ENCODE measurements around the gene TRAF3IP1. TPM values are rescaled to one million over a fixed set of nuclear protein-coding genes. Genes with fewer than 3 reads are reported as not detected.
A peak's percentile ranks its signal among the peaks of the same experiment; 100 is the strongest.

TRAF3IP1 gene
- polyA plus RNA-seq, 3 donors = 1.2 to 1.5 (median 1.5) TPM

- Histone ChIP-seq H3K27ac (ENCODE audit: low read depth in 1 of 2, low read length in 2 of 2) (no peak overlapping the region), H3K79me2 (ENCODE audit: insufficient read depth, low read length) (peaks cover 85% of the 10 kb centered on the region), H3K4me3 (replicated peaks in 1 of 3; ENCODE audit: low read depth in 2 of 3, low read length in 3 of 3) (no peak overlapping the region), H2AFZ (ENCODE audit: insufficient read depth, low read depth, low read length, poor library complexity, severe bottlenecking) (no peak overlapping the region), H3K36me3 (replicated peaks in 1 of 2; ENCODE audit: control insufficient read depth in 1 of 2, insufficient read depth in 2 of 2, low read length in 2 of 2) (no peaks in the 10 kb centered on the region), H3K4me2 (replicated peaks; ENCODE audit: extremely low read depth, low read length, poor library complexity, severe bottlenecking) (no peak overlapping the region), H4K20me1 (ENCODE audit: insufficient read depth, low read length) (peaks cover 81% of the 10 kb centered on the region), H3K4me1 (ENCODE audit: control insufficient read depth in 1 of 2, insufficient read depth in 2 of 2, low read length in 2 of 2) (peaks cover 13 to 14% of the 10 kb centered on the region in 2 donors), H3K27me3 (ENCODE audit: control insufficient read depth in 2 of 2, insufficient read depth in 2 of 2, low read length in 2 of 2) (no peaks in the 10 kb centered on the region), H3K9me3 (replicated peaks in 1 of 2; ENCODE audit: control insufficient read depth in 1 of 2, insufficient read depth in 1 of 2, low read length in 2 of 2) (no peaks in the 10 kb centered on the region), H3K9ac (ENCODE audit: insufficient read depth, low read length, poor library complexity, severe bottlenecking) (no peak overlapping the region)
- Mint-ChIP-seq H3K4me3 (no peak overlapping the region), H3K9me3 (peaks cover 0 to 3% (median 0%) of the 10 kb centered on the region in 7 donors), H3K27me3 (ENCODE audit: low read depth in 3 of 3) (peaks cover 0 to 1% (median 0%) of the 10 kb centered on the region in 3 donors), H3K36me3 (peaks cover 12 to 38% of the 10 kb centered on the region in 2 donors), H3K27ac (peak overlapping the region in 4 of 7 donors; percentile 1 to 74 (median 30)), H3K4me1 (peaks cover 35% of the 10 kb centered on the region)
- 99% methylated on average over 12 of the region's 17 CpGs for WGBS (ENCODE audit: insufficient coverage)
- DNase-seq = no peak
- no peak for TF ChIP-seq CTCF (IDR thresholded peaks at IDR 0.05)
- intact Hi-C loops (cut with micrococcal nuclease) = no loop called here
Observed at GRCh38 chr2:238282861-238283738, 37.2 kb upstream of the TRAF3IP1 start.

- H3K36me3 Mint-ChIP-seq = peaks cover 5 to 31% of the 10 kb centered on the region in 2 donors
- Histone ChIP-seq H3K4me2 (replicated peaks; ENCODE audit: extremely low read depth, low read length, poor library complexity, severe bottlenecking) (no peak overlapping the region), H3K4me1 (ENCODE audit: control insufficient read depth in 1 of 2, insufficient read depth in 2 of 2, low read length in 2 of 2) (peaks cover 21 to 24% of the 10 kb centered on the region in 2 donors), H3K4me3 (replicated peaks in 1 of 3; ENCODE audit: low read depth in 2 of 3, low read length in 3 of 3) (no peak overlapping the region), H3K79me2 (ENCODE audit: insufficient read depth, low read length) (peaks cover 74% of the 10 kb centered on the region), H3K27me3 (ENCODE audit: control insufficient read depth in 2 of 2, insufficient read depth in 2 of 2, low read length in 2 of 2) (no peaks in the 10 kb centered on the region), H3K9ac (ENCODE audit: insufficient read depth, low read length, poor library complexity, severe bottlenecking) (no peak overlapping the region), H3K9me3 (replicated peaks in 1 of 2; ENCODE audit: control insufficient read depth in 1 of 2, insufficient read depth in 1 of 2, low read length in 2 of 2) (no peaks in the 10 kb centered on the region), H3K36me3 (replicated peaks in 1 of 2; ENCODE audit: control insufficient read depth in 1 of 2, insufficient read depth in 2 of 2, low read length in 2 of 2) (no peaks in the 10 kb centered on the region), H3K27ac (ENCODE audit: low read depth in 1 of 2, low read length in 2 of 2) (no peak overlapping the region), H4K20me1 (ENCODE audit: insufficient read depth, low read length) (peaks cover 62% of the 10 kb centered on the region), H2AFZ (ENCODE audit: insufficient read depth, low read depth, low read length, poor library complexity, severe bottlenecking) (no peak overlapping the region)
- TF ChIP-seq CTCF (IDR thresholded peaks at IDR 0.05) = no peak
- no peak for DNase-seq
- intact Hi-C loops (cut with micrococcal nuclease) = no loop called here
- H3K9me3 Mint-ChIP-seq = peaks cover 0 to 3% (median 0%) of the 10 kb centered on the region in 7 donors
- WGBS (ENCODE audit: insufficient coverage) = 97% methylated on average over 8 of the region's 11 CpGs
- peaks cover 44% of the 10 kb centered on the region for H3K4me1 Mint-ChIP-seq
- H3K4me3 Mint-ChIP-seq = no peak overlapping the region
- H3K27me3 Mint-ChIP-seq (ENCODE audit: low read depth in 3 of 3) = peaks cover 1 to 2% (median 1%) of the 10 kb centered on the region in 3 donors
- H3K27ac Mint-ChIP-seq = peak overlapping the region in 2 of 7 donors; percentile 16 to 36
Observed at GRCh38 chr2:238284802-238285515, 35.4 kb upstream of the TRAF3IP1 start.

Measured in CD14-positive monocyte (primary cell).